HG03066 (cell line): ENCODE results near the gene AKAP13.

Experiments
- ATAC-seq: cut with Tn5 transposase; IDR thresholded peaks from one replicate; pipeline ENCODE4 v1.9.1; 2021; ENCODE audit warnings: low read depth; ENCODE audit not compliant: unreplicated experiment

The AKAP13 gene

DNA sequence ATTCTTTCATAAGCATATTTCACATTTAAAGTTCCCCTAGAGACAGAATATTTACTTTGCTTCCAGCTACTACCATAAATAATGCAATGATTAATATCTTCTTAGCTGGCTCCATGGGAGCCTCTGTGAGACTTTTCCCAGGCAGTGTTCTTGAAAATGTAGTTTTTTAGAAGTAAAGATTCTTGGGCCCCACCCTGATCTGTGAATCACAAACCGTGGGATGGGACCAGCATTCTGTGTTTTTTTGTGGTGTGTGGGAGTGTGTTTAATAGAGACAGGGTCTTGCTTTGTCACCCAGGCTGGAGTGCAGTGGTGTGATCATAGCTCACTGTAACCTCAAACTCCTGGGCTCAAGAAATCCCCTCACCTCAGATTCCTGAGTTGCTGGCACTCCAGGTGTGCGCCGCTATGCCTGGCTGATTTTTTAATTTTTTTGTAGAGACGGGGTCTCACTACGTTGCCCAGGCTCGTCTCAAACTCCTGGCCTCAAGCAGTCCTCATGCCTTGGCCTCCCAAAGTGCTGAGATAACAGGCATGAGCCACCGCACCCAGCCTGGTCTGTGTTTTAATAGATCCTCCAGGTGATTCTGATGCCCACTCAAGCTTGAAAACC, 331.3 kb downstream of the AKAP13 start:
- no peak for ATAC-seq

DNA sequence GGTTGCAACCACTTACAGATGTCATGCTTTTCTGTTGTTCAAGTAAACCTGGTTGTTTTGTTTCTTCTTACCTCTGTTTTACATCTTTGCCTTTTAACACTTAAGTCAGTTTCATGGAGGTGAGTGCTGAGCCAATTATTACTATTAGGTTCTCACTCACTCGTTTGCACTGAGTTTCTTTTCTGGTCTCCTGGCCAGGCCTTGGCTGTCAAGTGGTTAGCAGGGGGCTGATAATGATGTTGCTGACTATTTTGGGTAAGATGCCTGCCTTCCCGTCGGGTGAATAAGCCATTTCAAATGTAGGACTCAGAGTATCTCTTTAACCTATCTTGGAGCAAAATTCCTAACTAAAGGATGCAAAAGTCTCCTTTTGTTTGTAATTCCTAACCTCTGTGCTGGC, 335.9 kb downstream of the AKAP13 start:
- no peak for ATAC-seq

DNA sequence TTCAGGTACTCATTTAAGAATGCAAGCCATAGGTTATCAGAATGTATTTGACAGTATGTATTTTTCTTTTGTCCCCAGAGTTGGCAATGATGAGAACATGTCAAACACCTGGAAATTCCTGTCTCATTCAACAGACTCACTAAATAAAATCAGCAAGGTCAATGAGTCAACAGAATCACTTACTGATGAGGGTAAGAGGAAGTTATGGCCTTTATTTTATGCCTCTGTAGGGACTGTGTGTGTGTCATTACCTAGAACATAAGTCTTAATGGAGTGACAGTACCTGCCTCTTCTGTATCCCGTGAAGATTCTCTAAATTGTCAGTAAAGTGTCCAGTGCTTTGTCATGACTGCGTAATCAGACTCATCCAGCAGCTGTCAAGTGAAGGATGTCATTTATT, 336.8 kb downstream of the AKAP13 start:
- ATAC-seq: no peak

DNA sequence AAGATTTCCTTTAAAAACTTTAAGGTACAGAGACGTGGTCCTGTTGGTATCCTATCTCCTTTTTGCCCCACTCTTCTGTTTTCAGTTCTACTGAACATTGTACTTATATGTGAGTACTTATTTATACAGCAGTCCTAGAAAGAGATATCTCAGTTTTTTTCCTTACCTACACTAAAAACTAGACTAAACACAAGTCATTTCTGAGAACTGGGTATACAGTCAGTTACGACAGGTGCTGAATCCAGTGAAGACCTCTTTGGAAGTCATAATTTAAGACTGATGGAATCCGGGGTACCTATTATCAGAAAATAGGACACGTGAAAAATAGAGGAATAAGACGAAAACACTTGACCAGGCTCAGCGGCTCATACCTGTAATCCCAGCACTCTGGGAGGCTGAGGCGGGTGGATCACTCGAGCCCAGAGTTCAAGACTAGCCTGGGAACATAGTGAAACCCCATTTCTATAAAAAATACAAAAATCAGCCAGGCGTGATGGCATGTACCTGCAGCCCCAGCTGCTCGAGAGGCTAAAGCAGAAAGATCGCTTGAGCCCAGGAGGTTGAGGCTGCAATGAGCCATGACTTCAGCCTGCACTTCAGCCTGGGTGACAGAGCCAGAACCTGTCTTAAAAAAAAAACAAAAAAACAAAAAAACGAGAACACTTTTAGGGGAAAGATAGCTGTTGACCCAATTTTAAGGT, 338.0 kb downstream of the AKAP13 start:
- peak; percentile 67 for ATAC-seq

DNA sequence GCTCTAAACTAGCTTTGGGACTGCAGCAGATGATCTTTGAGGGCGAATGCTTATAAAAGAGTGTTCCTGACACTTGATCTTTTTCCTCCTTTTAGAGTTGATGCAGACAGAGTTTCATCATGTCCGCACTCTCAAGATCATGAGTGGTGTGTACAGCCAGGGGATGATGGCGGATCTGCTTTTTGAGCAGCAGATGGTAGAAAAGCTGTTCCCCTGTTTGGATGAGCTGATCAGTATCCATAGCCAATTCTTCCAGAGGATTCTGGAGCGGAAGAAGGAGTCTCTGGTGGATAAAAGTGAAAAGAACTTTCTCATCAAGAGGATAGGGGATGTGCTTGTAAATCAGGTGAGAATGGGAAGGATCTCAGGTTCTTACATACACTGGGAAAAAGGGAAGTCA, 338.6 kb downstream of the AKAP13 start:
- ATAC-seq: no peak

DNA sequence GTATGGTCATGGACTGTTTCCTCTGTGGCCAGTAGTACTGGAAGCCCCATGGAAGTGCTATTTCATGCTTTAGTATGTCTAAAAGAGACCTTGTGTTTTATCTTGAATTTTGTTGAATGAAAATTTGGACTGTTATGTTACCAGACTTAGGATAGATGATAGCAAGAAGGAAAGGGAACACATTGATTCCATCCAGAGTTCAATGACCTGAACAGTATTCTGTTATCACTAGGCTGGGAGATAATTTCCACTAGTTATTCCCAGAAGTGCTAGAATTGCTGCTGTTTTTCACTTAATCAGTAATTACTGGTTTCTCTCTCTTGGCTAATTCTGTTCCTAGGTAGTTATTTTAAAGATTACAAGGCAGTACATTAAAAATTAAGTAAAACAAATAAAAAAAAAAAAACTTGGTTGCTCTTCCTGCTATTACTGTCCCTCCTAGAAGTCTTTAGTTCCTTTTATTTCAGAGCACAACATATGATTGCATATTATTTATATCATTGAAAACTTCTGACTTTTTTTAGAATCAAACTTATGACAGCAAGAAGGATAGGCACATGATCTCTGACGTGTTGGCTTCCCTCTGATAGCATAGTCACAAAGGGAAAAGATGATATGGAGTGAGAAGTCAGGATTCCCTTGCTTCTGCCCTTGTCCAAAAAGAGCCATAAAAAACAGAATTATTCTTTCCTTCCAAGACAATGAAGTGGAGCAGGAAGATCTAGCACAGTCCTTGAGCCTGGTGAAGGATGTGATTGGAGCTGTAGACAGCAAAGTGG, 342.2 kb downstream of the AKAP13 start:
- ATAC-seq: no peak

DNA sequence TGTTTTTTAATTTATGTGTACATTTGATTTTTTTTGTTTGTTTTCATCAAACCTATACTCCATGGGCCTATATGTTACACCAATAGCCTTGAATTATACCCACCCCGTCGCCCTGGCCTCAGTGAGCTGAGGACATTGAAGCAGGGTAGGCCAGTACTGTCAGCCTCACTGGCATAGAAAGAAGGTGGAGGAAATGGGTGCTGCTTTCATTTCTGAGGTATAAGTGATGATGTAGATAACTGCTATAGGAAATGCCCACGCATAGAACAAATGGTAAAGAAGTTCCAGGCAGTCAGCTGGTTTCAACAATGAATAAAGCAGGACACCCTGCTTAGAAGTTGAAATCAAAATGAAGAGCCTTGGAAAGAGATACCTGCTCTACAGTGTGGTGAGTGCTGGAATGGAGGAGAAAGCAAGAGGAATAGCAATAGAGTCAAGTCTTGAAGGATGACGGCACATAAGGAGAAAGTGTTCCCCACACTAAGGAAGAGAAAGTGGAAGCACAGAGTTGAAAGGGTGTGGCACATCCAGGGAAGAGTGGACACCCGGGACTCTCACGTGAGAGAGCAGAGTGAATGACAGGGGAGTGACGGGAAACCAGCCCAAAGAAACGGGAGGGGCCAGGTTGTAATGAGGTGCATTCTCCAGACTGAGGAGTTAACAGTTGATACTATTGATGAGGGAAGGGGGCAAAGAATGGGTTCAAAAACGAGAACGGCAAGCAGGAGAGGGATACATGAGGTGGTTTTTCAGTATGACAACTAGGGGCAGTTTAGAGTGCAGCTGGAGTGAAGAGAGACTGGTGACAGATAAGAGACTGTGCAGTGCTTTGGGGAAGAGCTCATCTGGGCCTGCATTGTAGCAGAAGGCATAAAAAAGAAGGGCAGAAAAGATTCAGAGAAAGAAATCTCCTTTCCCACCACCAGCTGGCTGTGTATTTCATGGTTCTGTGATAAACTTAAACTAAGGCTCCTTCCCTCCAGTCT, 343.9 kb downstream of the AKAP13 start:
- no peak for ATAC-seq

DNA sequence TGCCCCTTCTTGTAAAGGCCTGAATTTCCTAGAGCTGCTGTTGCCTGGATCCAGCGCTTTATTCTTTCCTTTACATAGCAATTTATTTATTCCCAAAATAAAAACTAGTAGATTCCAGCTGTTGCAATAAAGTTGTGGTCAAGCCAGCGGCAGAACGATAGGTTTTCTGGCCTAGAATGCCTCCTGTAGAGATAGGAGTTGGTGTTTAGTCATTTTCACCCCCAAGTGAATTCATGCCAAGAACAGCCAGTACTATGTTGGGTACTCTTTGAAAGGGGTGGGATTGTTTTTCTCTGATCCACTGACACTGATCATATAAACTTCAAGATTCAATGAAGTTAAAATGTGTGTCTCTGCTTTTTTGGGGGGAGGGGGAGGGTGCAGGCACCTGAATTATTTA, 344.6 kb downstream of the AKAP13 start:
- ATAC-seq: no peak

DNA sequence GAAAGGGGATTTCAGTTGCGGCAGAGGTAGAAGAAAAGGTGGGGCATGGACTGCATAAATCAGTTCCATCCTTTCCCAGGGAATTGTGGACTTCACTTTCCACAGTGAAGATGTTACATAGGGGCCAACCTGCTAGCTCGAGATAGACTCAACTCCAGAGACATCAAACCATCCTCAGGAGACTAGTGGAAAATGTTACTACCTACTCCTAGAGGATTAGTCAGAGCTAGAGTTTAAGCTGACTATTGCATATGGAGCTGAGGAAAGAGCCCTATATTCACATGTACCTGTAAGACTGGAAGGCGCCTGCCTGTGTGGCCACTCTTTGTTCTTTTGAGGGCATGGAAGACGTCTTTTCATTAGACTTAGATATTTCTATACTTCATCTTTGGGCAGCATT, 345.2 kb downstream of the AKAP13 start:
- ATAC-seq: no peak

DNA sequence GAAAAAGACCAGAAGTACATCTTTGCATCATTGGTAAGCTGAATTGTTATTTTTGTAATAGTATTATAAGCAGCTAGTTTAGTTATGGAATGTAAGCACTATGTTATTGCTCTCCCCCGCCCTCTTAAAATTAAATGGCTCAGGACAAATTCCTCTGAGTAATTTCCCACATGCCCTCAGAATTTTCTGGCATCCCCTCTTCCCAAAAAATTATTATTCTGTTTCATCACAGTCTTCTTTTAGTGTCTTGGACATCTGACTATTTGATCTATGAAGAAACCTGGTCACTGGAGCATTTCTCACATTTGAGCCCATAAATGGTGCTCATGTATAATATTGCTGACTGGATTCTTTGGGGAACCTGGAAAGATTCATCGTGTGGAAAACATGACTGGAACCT, 346.1 kb downstream of the AKAP13 start:
- no peak for ATAC-seq

DNA sequence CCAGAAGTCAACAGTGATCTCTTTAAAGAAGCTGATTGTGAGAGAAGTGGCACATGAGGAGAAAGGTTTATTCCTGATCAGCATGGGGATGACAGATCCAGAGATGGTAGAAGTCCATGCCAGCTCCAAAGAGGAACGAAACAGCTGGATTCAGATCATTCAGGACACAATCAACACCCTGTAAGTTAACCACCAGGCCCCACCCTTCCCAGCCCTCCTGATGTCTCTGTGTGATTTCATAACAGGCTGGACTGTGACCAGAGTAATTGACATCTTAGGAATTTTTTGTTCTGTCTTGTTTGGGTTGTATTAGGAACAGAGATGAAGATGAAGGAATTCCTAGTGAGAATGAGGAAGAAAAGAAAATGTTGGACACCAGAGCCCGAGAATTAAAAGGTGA, 346.7 kb downstream of the AKAP13 start:
- no peak for ATAC-seq

DNA sequence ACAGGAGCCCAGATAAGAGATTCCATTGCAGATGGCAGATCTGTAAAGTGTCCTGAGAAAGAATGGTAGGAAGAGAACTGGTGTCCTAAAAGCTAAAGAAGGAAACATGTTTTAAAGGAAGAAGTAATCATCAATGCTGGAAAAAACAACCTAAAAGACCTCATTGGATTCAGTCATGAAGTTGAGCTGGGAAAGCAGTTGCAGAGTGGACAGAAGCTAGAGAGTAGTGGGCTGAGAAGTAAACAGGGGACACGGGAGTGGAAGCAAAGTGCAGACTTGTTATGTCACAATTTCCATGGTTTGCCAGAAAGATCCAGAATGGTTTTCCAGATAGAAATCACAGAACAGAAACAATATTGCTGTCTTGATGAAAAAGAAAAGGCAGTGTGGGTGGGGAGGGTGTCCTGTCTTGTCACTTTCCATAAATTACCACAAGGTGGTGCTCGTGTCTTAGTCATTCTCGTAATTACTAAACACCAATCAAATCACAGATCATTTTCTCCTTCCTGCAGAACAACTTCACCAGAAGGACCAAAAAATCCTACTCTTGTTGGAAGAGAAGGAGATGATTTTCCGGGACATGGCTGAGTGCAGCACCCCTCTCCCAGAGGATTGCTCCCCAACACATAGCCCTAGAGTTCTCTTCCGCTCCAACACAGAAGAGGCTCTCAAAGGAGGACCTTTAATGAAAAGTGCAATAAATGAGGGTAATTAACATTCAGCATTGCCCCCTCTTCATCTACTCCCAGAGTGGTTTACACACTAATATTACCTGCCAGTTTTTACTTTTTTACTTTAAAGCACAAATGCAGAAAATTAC, 349.8 kb downstream of the AKAP13 start:
- peak; percentile 71 for ATAC-seq

DNA sequence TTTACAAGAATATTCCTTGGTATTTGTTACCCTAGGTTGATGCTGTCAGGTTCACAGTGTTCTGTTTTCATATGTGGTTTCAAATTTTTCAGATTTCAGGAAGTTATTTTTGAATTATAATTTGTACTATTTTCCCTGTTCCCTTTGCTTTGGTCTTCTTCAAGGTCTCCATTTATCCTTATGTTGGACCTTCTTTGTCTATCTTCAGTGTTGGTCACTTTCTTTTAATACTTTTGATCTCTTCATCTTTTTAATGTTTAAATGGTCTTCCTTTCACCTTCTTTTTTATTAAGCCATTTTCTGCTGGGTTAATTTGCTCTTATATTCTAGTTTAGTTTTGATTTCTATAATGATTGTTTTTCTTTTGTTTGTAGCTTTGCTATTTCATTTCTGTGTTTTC, 353.0 kb downstream of the AKAP13 start:
- no peak for ATAC-seq

DNA sequence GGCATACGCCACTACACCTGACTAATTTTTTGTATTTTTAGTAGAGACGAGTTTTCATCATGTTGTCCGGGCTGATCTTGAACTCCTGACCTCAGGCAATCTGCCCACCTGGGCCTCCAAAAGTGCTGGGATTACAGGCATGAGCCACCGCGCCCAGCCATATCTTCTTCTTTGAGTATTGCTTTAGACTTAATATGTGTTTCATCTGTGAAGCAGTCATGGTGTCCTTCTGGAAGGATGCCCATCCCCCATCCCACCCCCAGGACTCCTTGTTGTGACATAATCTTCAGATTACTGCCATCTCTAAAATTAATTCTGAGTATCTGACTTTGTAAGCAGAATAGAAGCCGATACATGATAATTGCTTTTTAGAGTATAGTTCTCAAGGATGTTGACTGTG, 356.7 kb downstream of the AKAP13 start:
- ATAC-seq: no peak

DNA sequence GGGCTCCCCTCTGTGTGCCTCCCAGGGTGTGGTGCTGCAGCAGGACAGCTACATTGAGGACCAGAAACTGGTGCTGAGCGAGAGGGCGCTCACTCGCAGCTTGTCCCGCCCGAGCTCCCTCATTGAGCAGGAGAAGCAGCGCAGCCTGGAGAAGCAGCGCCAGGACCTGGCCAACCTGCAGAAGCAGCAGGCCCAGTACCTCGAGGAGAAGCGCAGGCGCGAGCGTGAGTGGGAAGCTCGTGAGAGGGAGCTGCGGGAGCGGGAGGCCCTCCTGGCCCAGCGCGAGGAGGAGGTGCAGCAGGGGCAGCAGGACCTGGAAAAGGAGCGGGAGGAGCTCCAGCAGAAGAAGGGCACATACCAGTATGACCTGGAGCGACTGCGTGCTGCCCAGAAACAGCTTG, 360.6 kb downstream of the AKAP13 start:
- ATAC-seq: no peak

DNA sequence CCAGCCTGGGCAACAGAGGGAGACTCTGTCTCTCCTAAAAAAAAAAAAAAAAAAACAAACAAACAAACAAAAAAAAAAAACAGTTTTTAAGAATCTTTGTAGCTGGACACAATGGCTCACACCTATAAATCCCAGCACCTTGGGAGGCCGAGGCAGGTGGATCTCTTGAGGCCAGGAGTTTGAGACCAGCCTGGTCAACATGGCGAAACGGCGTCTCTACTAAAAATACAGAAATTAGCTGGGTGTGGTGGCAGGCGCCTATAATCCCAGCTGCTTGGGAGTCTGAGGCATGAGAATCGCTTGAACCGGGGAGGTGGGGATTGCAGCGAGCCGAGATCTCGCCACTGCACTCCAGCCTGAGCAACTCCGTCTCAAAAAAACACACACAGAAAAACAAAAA, 361.3 kb downstream of the AKAP13 start:
- ATAC-seq: no peak

DNA sequence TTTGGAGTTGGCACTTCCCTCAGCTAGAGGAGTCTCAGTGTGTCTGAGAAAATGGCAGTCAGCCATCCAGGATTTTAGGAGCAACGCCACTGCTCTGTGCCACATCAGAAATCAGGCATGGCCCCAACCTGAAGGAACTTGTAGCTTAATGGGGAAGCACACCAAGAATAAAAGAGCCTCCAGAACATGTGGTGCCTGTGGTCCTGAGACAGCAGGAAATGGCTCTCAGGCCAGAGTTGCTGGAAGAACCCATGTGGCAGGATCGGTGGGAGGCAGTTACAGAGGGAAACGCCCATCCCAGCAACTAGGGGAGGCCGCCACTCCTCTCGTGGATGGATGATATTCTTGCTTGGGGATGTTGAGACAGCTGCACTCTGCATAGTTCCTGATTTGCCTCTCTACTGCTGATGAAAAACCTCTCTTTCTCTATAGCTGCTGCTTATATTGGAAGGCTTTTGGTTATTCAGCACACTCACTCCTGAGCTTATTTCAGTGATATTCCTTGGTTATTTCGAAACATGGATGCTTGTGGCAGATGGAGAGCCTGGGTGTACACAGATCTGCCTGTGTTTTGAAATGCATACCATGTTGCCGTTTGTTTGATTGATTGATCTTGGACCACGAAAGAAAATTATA, 361.9 kb downstream of the AKAP13 start:
- no peak for ATAC-seq

DNA sequence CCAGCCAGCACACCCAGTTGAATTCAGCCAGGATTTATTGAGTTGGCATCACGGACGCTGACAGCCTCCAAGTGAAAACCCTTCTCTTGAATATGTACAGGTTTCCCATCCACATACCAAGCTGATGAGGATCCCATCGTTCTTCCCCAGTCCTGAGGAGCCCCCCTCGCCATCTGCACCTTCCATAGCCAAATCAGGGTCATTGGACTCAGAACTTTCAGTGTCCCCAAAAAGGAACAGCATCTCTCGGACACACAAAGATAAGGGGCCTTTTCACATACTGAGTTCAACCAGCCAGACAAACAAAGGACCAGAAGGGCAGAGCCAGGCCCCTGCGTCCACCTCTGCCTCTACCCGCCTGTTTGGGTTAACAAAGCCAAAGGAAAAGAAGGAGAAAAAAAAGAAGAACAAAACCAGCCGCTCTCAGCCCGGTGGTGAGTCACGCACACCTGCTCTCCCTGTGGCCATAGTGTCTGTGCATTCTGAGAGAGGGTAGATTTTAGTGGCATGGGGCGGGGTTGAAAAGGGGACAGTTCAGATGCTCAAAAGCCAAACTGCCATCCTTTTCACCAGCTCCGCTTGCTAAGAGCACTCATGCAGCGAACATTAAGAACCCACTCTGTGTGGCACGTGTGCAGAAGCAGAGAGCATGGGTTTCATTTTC, 363.1 kb downstream of the AKAP13 start:
- no peak for ATAC-seq

DNA sequence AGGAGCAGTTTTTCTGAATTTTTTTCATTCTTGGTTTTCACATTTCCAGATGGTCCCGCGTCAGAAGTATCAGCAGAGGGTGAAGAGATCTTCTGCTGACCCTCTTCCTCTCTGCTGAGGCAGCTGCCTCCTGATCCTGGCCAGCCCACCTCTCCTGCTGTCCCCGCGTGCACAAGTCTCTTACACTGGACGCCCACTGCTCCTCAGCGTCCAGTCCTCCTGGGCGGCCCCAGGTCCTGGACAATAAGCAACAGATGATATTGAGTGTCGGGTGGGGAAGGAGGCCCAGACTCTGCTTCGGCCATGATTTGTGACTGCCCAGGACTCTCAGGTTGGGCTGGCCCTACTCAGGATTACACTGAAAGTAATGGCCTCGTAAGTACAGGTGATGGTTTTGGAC, 364.2 kb downstream of the AKAP13 start:
- ATAC-seq: no peak
